Chondrocyte (in vitro differentiated cells): ENCODE data around the gene LDLRAD4. TPM values are rescaled to one million over a fixed set of nuclear protein-coding genes. Genes with fewer than 3 reads are reported as not detected.

ENCODE experiments used
- DNase-seq: peaks from one replicate; pipeline ENCODE4 v3.0.0; 2021; ENCODE audit warnings: mixed read lengths, low spot score
- H3K27ac Mint-ChIP-seq: one replicate; pipeline ENCODE4 v1.8.0; 2021; ENCODE audit warnings: mild to moderate bottlenecking, moderate library complexity, mixed read lengths; ENCODE audit not compliant: unreplicated experiment
- H3K27me3 Mint-ChIP-seq: 2 replicates; pipeline ENCODE4 v1.8.0; 2021; ENCODE audit warnings: low read depth, mixed read lengths
- H3K36me3 Mint-ChIP-seq: 2 replicates; pipeline ENCODE4 v1.8.0; 2021; ENCODE audit warnings: low read depth, mixed read lengths
- H3K4me1 Mint-ChIP-seq: 2 replicates; pipeline ENCODE4 v1.8.0; 2021; ENCODE audit warnings: low read depth, mild to moderate bottlenecking, mixed read lengths
- H3K4me3 Mint-ChIP-seq: one replicate; pipeline ENCODE4 v1.8.0; 2021; ENCODE audit warnings: mild to moderate bottlenecking, moderate library complexity, mixed read lengths; ENCODE audit not compliant: unreplicated experiment
- H3K9me3 Mint-ChIP-seq: 2 replicates; pipeline ENCODE4 v1.8.0; 2021; ENCODE audit warnings: low read depth, mixed read lengths
- CTCF ChIP-seq: fragments of 200-600 bp; sonication (generic); IDR thresholded peaks from 2 replicates; pipeline ENCODE4 v1.5.0; 2021; ENCODE audit warnings: antibody characterized with exemption, mild to moderate bottlenecking, moderate library complexity
- total RNA-seq: library from RNA; stranded (reverse); gene quantifications from 3 replicates; pipeline ENCODE4 v1.2.1, GENCODE V29; 2021

LDLRAD4 gene
- total RNA-seq, 1 donor from 2014 or later: 80.5 TPM

GRCh38 chr18:13397504-13398163 lies 179.1 kb downstream of the LDLRAD4 start:
- H3K4me1 Mint-ChIP-seq: peaks cover 14% of the 10 kb centered on the region
- H3K27me3 Mint-ChIP-seq: no peaks in the 10 kb centered on the region
- no peaks in the 10 kb centered on the region for H3K9me3 Mint-ChIP-seq
- H3K36me3 Mint-ChIP-seq: peaks cover 17% of the 10 kb centered on the region
- TF ChIP-seq CTCF: no peak
- H3K27ac Mint-ChIP-seq: no peak overlapping the region
- peak; percentile 59 for DNase-seq
- no peak overlapping the region for H3K4me3 Mint-ChIP-seq

GRCh38 chr18:13398631-13399030 lies 180.1 kb downstream of the LDLRAD4 start:
- Mint-ChIP-seq H3K36me3 (peaks cover 17% of the 10 kb centered on the region), H3K9me3 (no peaks in the 10 kb centered on the region), H3K4me1 (peaks cover 12% of the 10 kb centered on the region), H3K27me3 (no peaks in the 10 kb centered on the region), H3K4me3 (no peak overlapping the region), H3K27ac (no peak overlapping the region)
- peak; percentile 75 for DNase-seq
- no peak for TF ChIP-seq CTCF

GRCh38 chr18:13399511-13399910 lies 181.0 kb downstream of the LDLRAD4 start:
- no peak overlapping the region for H3K27ac Mint-ChIP-seq
- no peak for DNase-seq
- H3K4me3 Mint-ChIP-seq: no peak overlapping the region
- H3K9me3 Mint-ChIP-seq: no peaks in the 10 kb centered on the region
- peaks cover 9% of the 10 kb centered on the region for H3K4me1 Mint-ChIP-seq
- no peak for TF ChIP-seq CTCF
- no peaks in the 10 kb centered on the region for H3K27me3 Mint-ChIP-seq
- H3K36me3 Mint-ChIP-seq: peaks cover 20% of the 10 kb centered on the region

- no peak for DNase-seq
- no peaks in the 10 kb centered on the region for H3K27me3 Mint-ChIP-seq
- H3K9me3 Mint-ChIP-seq: no peaks in the 10 kb centered on the region
- H3K36me3 Mint-ChIP-seq: peaks cover 22% of the 10 kb centered on the region
- H3K27ac Mint-ChIP-seq: no peak overlapping the region
- peaks cover 7% of the 10 kb centered on the region for H3K4me1 Mint-ChIP-seq
- TF ChIP-seq CTCF: no peak
- no peak overlapping the region for H3K4me3 Mint-ChIP-seq
Observed at GRCh38 chr18:13400636-13401315, 182.2 kb downstream of the LDLRAD4 start.

- Mint-ChIP-seq H3K36me3 (peaks cover 22% of the 10 kb centered on the region), H3K4me3 (no peak overlapping the region), H3K9me3 (no peaks in the 10 kb centered on the region), H3K4me1 (peaks cover 7% of the 10 kb centered on the region), H3K27ac (no peak overlapping the region), H3K27me3 (no peaks in the 10 kb centered on the region)
- DNase-seq: peak; percentile 69
- TF ChIP-seq CTCF: no peak
Observed at GRCh38 chr18:13401404-13401803, 182.8 kb downstream of the LDLRAD4 start.
